GM19023 (cell line): ENCODE data around the gene GCK.

Experiments
- ATAC-seq: cut with Tn5 transposase; IDR thresholded peaks from one replicate; pipeline ENCODE4 v1.9.1; 2021; ENCODE audit warnings: mild to moderate bottlenecking, moderate library complexity; ENCODE audit not compliant: unreplicated experiment

GCK gene

GRCh38 chr7:44097064-44097932, 91.9 kb downstream of the GCK start:
- peak; percentile 68 for ATAC-seq

DNA sequence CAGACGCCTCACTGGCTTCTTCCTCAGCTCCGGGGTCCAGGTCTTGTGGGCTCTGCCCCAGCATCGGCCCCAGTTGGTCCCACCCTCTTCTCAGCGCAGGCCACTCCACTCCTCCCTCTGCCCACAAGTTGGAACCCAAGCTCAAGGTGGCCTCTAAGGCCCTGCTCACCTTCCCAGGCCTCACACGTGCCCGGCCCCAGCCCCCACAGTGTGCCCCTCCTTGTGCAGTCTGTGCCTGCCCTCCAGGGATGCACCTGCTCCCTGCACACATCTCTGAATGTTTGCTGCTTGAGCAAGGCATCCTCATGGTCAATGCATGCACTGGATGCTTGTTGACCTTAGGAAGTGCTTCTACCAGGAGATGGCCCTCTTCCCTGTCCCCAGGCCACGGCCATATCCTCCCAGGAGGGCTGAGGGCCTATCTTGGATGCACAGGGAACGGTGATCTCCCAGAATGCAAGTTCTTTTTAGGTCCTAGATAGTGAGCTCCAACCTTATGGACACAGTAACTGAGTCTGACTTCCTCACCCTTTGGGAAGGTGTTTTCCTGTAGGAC, 92.8 kb downstream of the GCK start:
- ATAC-seq = no peak

DNA sequence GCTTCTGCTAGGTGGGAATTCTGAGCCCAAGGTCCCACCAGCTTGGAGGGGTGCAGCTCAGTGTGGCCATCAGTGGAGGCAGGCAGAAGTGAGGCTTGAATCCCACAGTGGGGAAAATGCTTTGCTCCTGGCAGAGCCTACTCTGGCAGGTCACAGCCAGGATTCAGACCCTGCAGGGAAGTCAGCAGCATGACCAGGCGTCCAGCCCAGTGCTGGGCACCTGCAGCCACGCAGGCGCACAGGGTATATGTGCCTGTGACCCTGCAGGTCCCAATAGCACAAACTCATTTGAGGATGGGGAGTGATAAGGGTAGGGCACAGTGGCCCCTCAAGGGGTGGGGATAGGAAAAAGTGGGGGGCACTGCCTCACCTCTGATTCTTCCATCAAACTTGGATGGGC, 93.5 kb downstream of the GCK start:
- no peak for ATAC-seq

DNA sequence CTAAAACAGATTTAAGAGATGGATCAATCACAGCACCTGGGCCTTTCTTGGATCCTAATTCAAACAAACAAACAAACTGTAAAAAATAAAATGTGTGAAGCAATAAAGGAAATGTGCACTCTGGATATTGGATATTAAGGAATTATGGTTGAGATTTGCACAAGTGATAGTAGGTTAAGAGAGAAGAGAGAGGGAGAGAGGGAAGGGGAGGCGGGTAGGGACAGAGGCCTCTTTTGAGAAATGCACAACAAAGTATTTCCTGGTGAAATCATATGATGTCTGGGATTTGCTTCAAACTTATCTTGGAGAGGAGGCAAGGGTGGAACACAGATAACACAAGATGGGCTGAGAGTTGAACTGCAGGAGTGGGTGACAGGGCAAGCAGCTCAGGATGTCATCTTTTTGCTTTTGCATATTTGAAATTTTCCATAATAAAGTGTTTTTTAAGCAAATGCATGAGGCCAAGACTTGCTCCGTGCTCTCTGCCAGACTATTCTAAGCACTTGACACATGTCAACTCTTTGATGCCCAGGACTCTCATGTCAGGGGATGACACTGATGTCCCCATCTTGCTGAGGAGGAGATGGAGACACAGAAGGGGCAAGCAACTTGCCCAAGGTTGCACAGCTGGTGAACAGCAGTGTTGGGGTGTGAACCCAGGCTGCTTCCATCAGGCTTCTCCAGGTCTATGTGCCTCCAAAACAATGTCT, 94.2 kb downstream of the GCK start:
- no peak for ATAC-seq

DNA sequence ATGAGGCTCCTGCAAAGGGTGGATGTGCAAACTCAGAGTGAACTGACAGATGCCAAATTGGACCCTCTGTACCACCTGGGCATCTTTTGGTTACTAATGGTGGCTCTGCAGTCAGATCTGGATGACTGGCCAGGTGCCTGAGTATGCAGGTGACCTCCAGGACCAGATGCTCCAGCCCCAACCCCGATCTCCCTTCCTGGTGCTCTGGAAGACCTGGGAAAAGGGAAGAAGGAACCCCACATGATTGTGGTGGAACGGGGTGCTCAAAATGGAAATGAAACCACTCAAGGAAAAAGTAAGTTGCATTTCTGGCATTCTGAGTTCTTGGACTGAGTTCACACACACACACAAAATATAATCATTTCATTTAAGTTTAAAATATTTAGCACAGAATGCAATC, 94.9 kb downstream of the GCK start:
- ATAC-seq = no peak
